Activated T-cell treated with anti-CD3 and anti-CD28 coated beads, Interleukin-2, amount 50 U/mL, for 4 hours (primary cell): ENCODE results near the gene CAPN14. TPM values are rescaled to one million over a fixed set of nuclear protein-coding genes. Genes with fewer than 3 reads are reported as not detected.

ENCODE experiments used
- ATAC-seq, 2 donors: fragments of 200-7000 bp; cut with Tn5 transposase; one replicate each; pipeline ENCODE4 v1.10.0; 2021
- DNase-seq: peaks from one replicate; pipeline ENCODE4 v3.0.0-alpha.2; 2020
- H3K27me3 Mint-ChIP-seq: one replicate; pipeline ENCODE4 v1.8.0; 2021; ENCODE audit warnings: low read depth, mixed read lengths
- H3K36me3 Mint-ChIP-seq: one replicate; pipeline ENCODE4 v1.8.0; 2022; ENCODE audit warnings: mixed read lengths; ENCODE audit not compliant: insufficient read depth
- H3K4me1 Mint-ChIP-seq: one replicate; pipeline ENCODE4 v1.8.0; 2021; ENCODE audit warnings: low read depth, mixed read lengths
- H3K4me3 Mint-ChIP-seq: one replicate; pipeline ENCODE4 v1.8.0; 2021; ENCODE audit warnings: mild to moderate bottlenecking, moderate library complexity, mixed read lengths
- H3K9me3 Mint-ChIP-seq: one replicate; pipeline ENCODE4 v1.8.0; 2021; ENCODE audit warnings: mixed read lengths
- total RNA-seq, 3 donors: library from RNA; stranded (reverse); gene quantifications; one replicate each; pipeline ENCODE4 v1.2.1, GENCODE V29; 2021

Gene CAPN14
- total RNA-seq, 3 donors from 2014 or later, result 0.10 to 0.24 (median 0.14) TPM

- no peak overlapping the region for H3K4me3 Mint-ChIP-seq
- ATAC-seq, result no peak
- no peaks in the 10 kb centered on the region for H3K9me3 Mint-ChIP-seq
These were observed 33.7 kb upstream of the CAPN14 start for GRCh38 chr2:31251018-31251417.

DNA sequence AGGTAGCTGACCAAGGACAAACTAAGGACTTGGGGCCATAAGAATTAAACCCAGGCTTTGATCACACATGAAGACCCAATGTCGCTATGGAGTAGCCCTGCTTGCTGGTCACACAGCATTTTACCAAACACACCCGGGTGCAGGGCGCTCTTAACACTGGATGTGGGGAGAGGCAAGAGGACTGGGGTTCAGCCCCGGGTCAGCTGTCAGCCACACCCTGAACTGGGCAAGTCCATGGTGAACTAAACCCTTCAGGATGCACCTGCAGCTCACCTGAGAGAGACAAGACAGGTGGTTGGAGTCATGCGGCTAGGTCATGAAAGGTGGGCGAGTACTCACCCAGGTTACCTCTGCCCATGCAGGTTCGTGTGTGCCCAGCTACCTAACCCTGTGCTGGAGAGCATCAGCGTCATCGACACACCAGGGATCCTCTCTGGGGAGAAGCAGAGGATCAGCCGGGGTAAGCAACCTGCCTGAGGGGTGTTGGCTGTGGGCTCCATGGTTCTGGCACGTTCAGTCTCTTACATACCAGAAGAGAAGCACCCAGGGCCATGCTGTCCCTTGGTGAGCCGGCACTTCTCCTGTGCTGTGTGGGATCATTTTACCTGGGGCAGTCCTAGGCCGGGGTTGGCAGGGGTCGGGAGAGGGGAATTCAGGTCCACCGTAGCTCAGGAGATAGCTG, 31.8 kb upstream of the CAPN14 start:
- H3K4me3 Mint-ChIP-seq, result no peak overlapping the region
- peaks cover 11% of the 10 kb centered on the region for H3K36me3 Mint-ChIP-seq
- no peaks in the 10 kb centered on the region for H3K27me3 Mint-ChIP-seq
- H3K9me3 Mint-ChIP-seq, result no peaks in the 10 kb centered on the region
- ATAC-seq (no peak), DNase-seq (no peak)
- H3K4me1 Mint-ChIP-seq, result no peaks in the 10 kb centered on the region

More at GRCh38 chr2:31251018-31251417, 33.7 kb upstream of the CAPN14 start:
- H3K27me3 Mint-ChIP-seq, result no peaks in the 10 kb centered on the region
- no peak for DNase-seq
- H3K4me1 Mint-ChIP-seq, result no peaks in the 10 kb centered on the region
- peaks cover 7% of the 10 kb centered on the region for H3K36me3 Mint-ChIP-seq

DNA sequence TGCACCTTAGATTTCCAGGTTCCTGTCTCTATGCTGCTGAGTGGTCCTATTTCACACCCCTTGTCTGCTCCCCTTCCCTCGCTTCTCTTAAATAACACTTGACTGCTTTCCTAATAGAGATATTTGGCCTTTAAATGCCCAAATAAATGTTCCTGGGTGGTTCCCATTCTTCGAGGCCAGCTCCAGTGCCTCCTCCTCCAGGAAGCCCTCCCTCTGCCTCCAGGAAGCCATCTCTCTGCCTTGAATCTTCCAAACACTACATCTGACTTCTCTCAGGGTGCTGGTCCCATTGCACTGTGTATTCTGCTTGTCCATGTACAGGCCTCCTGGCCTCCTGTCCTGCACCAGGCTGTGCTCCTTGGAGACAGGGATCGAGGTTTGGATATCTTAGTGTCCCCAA, 30.8 kb upstream of the CAPN14 start:
- Mint-ChIP-seq H3K27me3 (no peaks in the 10 kb centered on the region), H3K4me3 (no peak overlapping the region), H3K9me3 (no peaks in the 10 kb centered on the region), H3K4me1 (no peaks in the 10 kb centered on the region), H3K36me3 (peaks cover 13% of the 10 kb centered on the region)
- ATAC-seq, result no peak
- DNase-seq, result no peak

GRCh38 chr2:31247711-31248110, 30.4 kb upstream of the CAPN14 start:
- H3K27me3 Mint-ChIP-seq, result no peaks in the 10 kb centered on the region
- H3K4me3 Mint-ChIP-seq, result no peak overlapping the region
- ATAC-seq (no peak), DNase-seq (no peak)
- H3K36me3 Mint-ChIP-seq, result peaks cover 13% of the 10 kb centered on the region
- H3K9me3 Mint-ChIP-seq, result no peaks in the 10 kb centered on the region
- no peaks in the 10 kb centered on the region for H3K4me1 Mint-ChIP-seq

DNA sequence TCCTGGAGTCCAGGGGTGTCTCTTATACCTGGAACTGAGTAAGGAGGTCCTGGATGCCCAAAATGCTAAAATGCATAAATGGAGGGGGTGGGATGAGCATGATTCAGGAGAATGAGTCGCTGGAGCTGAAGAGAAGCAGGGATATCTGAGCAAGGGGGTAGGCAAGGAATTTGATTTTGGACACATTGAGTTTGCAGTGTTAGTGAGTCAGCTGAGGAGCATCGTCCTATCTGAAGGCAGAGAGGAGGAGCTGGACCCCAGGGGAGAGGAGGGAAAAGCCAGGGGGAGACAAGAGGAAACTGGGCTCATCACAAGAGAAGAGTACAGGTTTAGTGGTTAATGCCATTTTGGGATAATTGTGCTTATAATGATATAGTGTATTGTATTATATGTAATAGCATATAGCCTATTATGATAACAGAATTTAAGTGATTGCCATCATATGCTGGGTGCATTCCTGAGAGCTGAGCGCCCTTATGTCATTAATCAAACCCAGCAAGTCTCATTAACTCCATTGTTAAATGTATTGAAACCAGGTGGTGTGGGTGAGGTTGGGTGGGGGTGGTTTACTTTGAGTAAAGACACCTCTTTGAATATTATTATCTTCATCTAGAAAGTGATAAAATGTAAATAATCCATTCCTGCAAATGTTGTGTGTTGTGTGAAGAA, 29.0 kb upstream of the CAPN14 start:
- peaks cover 13% of the 10 kb centered on the region for H3K36me3 Mint-ChIP-seq
- no peaks in the 10 kb centered on the region for H3K27me3 Mint-ChIP-seq
- H3K4me1 Mint-ChIP-seq, result no peaks in the 10 kb centered on the region
- H3K9me3 Mint-ChIP-seq, result no peaks in the 10 kb centered on the region
- ATAC-seq, result no peak
- H3K4me3 Mint-ChIP-seq, result no peak overlapping the region
- DNase-seq, result no peak

DNA sequence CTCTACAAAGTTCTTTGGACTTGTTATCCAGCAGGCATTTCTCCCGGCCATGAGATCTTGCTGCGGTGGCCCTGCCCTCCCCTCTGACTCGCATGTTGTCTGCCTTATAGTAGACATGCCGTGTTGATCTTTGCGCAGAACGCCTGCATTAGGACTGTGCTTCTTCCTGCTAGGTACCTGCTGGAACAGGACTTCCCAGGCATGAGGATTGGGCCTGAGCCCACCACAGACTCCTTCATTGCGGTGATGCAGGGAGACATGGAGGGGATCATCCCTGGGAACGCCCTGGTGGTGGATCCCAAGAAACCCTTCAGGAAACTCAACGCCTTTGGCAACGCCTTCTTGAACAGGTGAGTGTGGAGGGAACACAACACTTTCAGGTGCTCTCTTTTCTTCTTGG, 26.8 kb upstream of the CAPN14 start:
- Mint-ChIP-seq H3K4me1 (no peaks in the 10 kb centered on the region), H3K27me3 (no peaks in the 10 kb centered on the region), H3K36me3 (peaks cover 13% of the 10 kb centered on the region), H3K4me3 (no peak overlapping the region), H3K9me3 (no peaks in the 10 kb centered on the region)
- DNase-seq, result no peak
- ATAC-seq, result no peak

- Mint-ChIP-seq H3K36me3 (peaks cover 10% of the 10 kb centered on the region), H3K4me1 (no peaks in the 10 kb centered on the region), H3K27me3 (no peaks in the 10 kb centered on the region), H3K9me3 (no peaks in the 10 kb centered on the region), H3K4me3 (no peak overlapping the region)
- DNase-seq (no peak), ATAC-seq (no peak)
These were observed 25.7 kb upstream of the CAPN14 start for GRCh38 chr2:31243053-31243452.

- H3K27me3 Mint-ChIP-seq, result no peaks in the 10 kb centered on the region
- no peak overlapping the region for H3K4me3 Mint-ChIP-seq
- no peak for DNase-seq
- H3K36me3 Mint-ChIP-seq, result peaks cover 6% of the 10 kb centered on the region
- H3K9me3 Mint-ChIP-seq, result no peaks in the 10 kb centered on the region
- no peaks in the 10 kb centered on the region for H3K4me1 Mint-ChIP-seq
- ATAC-seq, result no peak
These were observed 24.4 kb upstream of the CAPN14 start for GRCh38 chr2:31241625-31242270.

- Mint-ChIP-seq H3K36me3 (peaks cover 6% of the 10 kb centered on the region), H3K27me3 (no peaks in the 10 kb centered on the region), H3K4me3 (no peak overlapping the region), H3K4me1 (no peaks in the 10 kb centered on the region), H3K9me3 (no peaks in the 10 kb centered on the region)
- DNase-seq (no peak), ATAC-seq (no peak)
These were observed 23.4 kb upstream of the CAPN14 start for GRCh38 chr2:31240381-31241365.

GRCh38 chr2:31239593-31240177, 22.4 kb upstream of the CAPN14 start:
- Mint-ChIP-seq H3K27me3 (no peaks in the 10 kb centered on the region), H3K4me3 (no peak overlapping the region), H3K36me3 (peaks cover 6% of the 10 kb centered on the region), H3K9me3 (no peaks in the 10 kb centered on the region), H3K4me1 (peaks cover 7% of the 10 kb centered on the region)
- DNase-seq, result no peak
- no peak for ATAC-seq

GRCh38 chr2:31238906-31239592, 21.7 kb upstream of the CAPN14 start:
- Mint-ChIP-seq H3K36me3 (peaks cover under 1% of the 10 kb centered on the region), H3K4me3 (no peak overlapping the region), H3K9me3 (no peaks in the 10 kb centered on the region), H3K27me3 (no peaks in the 10 kb centered on the region), H3K4me1 (peaks cover 7% of the 10 kb centered on the region)
- ATAC-seq (no peak), DNase-seq (no peak)

GRCh38 chr2:31238126-31238905, 21.0 kb upstream of the CAPN14 start:
- H3K27me3 Mint-ChIP-seq, result no peaks in the 10 kb centered on the region
- ATAC-seq (no peak), DNase-seq (no peak)
- H3K4me1 Mint-ChIP-seq, result peaks cover 11% of the 10 kb centered on the region
- H3K4me3 Mint-ChIP-seq, result no peak overlapping the region
- H3K36me3 Mint-ChIP-seq, result no peaks in the 10 kb centered on the region
- no peaks in the 10 kb centered on the region for H3K9me3 Mint-ChIP-seq
